ACHN (cell line): ENCODE results near the gene SDC3.
"Not testable (repeated sequence)": the region's sequence is repeated elsewhere in the genome, so short reads cannot be mapped to it uniquely, and the experiment has no call there.

ENCODE experiments used
- DNase-seq: peaks from one replicate; pipeline ENCODE4 v3.0.0-alpha.2; 2015
- in situ Hi-C: cut with HindIII; loops from 2 replicates; pipeline ENCODE4 v1.10.0; 2017; ENCODE audit warnings: low sequenced_read_pairs, low pct_ligation_motif_present, low pct_unique_long_range_greater_than_20kb

SDC3 gene

DNA sequence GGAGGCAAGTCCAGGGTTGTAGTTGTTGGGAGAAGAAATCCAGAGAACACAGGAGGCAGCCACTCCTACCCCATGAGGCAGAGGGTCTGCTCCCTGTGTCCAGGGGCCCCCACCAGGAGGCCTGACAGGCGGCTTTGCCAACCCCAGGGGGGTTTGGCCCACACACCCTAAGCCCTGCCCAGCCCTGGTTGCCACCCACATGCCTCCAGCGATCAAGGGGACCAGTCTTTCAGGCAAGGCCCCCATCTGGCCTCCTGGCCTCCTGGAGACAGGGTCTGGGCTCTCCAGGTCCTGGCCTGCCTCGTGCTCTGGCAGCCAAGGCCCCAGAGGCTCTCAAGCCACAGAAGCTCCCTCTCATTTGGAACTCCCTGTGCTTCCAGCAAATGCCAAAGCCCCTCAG, 38.5 kb downstream of the SDC3 start:
- no peak for DNase-seq
- in situ Hi-C loops: no loop called here

DNA sequence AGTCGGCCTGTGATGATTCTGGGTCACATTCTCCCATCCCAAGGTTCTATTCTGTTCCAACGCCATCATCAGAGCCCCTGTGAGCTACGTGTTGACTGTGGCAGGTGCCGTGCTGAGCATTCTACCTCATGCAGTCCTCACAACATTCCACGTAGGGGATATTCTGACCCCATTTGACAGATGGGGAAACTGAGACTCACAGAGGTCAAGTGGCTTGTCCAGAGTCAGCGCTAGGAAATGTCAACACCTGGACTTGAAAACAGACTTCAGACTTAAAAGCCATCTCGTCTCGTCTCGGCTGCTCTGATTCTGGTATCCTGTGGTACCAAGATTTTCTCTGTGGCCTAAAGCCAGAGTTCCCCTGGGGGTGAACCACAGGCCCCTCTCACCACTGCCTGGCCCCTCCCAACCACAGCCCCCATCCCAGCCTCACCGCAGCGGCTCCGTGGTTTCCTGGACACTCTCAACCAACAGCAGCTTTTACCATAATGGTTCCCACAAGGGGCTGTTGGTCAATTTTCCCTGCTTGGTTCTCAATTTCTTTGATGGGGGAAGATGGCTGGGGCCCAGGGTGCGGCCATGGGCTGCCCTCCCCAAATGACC, 39.6 kb downstream of the SDC3 start:
- DNase-seq: no peak
- in situ Hi-C loops: no loop called here

DNA sequence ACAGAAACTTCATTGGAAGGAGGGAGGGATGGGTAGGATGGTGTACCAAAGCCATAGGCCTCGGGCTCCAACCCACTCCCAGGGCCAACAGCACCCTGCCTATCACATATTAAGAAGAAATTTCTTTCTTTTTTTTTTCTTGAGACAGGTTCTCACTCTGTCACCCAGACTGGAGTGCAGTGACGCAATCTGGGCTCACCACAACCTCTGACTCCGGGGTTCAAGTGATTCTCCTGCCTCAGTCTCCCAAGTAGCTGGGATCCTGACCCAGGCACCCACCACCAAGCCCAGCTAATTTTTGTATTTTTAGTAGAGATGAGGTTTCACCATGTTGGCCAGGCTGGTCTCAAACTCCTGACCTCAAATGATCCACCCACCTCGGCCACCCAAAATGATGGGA, 40.5 kb downstream of the SDC3 start:
- in situ Hi-C loops, DNase-seq: not testable (repeated sequence)

DNA sequence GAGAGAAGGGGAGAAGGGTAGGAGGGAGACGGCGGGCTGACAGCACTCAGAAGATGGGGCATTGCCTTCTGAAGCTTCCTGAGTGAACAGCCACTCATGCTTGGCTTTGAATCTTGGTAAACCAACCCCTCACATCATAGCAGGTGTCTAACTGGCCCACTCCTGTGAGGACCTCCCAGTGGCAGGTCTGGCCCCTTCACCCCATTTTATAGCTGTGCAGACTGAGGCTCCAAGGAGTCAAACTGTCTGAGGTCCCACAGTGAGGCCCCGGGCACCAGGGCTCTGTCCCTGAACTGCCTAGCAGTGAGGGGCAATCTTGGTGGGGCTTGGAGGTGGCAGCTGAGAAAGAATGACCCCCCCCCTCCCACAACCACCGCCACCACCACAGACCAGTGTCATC, 41.0 kb downstream of the SDC3 start:
- in situ Hi-C loops: no loop called here
- no peak for DNase-seq

DNA sequence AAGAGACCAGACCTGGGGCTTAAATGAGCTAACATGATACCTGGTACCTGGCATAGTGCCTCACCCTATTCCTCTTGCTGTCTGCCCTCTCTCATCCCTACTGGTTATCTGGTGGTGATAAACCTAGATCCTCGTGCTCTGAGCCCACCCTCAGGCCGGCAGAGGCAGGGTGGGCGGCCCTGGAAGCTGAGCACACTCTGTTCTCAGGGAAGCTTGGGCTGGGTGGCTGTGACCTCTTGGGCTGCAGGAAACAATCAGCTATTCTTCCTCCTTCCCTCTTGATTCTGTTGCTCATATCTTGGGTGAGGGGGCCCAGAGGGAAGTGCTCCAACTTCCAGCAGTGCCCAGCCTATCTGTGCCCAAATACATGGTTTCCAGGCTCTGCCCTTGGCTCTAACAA, 42.0 kb downstream of the SDC3 start:
- DNase-seq: no peak
- in situ Hi-C loops: no loop called here

DNA sequence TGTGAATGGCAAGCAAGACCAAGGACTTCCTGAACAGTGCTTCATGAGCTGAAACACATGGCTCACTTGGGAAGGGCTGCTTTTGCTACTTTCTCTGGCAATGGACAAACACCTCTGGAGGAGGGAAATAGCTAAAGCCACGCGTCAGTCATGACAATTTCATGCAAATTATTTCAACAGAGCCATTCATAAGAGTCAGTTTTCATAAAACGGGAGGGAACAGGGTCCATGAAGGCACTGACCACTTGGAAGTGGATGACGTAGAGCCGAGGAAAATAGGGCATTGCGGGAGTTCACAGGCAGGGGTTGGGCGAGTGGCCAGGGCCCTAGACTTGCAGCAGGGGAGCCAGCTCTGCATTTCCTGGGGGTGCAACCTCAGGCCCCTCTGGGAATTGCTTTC, 43.9 kb downstream of the SDC3 start:
- in situ Hi-C loops: no loop called here
- no peak for DNase-seq

DNA sequence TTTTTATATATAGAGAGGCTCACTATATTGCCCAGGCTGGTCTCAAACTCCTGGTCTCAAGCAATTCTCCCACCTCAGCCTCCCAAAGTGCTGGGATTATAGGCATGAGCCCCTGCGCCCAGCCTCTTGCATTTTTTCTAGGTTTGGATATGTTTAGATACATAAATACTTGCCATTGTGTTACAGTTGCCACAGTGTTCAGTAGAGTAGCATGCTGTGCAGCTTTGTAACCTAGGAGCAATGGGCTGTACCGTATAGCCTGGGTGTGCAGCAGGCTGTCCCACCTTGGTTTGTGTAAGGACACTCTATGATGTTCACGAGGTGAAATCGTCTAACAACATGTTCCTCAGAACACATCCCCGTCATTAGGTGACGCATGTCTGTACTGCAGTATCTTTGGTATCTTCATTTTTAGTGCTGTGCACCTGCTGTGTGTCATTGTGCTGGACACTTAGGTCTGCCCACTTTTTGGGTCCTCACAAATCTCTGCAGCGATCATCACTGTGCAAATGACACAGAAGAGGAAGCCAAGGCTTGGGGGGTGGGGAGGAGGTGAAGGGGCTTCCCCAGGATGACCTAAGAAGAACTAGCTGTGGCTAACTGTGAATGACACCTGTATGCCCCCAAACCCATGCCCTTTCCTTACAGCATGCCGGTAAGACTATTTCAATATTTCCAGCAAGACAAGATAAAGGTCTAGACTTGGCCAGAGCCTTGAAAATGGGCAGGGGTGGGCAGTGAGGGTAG, 44.5 kb downstream of the SDC3 start:
- no peak for DNase-seq
- in situ Hi-C loops: no loop called here

DNA sequence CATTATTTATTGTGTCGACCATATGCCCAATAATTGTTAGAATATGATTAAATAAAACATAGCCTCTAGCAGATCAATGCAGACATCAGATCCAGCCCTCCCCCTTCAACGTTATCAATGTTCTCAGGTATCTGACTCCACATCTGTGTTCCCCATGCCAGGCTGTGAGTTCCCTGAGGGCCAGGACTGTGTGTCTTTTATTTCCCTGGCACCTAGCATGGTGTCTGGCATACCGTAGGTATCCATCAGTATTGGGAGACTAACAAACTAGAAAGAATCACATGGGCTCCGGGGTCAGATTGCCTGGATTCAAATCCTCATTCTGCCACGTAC, 48.3 kb downstream of the SDC3 start:
- in situ Hi-C loops: no loop called here
- no peak for DNase-seq

DNA sequence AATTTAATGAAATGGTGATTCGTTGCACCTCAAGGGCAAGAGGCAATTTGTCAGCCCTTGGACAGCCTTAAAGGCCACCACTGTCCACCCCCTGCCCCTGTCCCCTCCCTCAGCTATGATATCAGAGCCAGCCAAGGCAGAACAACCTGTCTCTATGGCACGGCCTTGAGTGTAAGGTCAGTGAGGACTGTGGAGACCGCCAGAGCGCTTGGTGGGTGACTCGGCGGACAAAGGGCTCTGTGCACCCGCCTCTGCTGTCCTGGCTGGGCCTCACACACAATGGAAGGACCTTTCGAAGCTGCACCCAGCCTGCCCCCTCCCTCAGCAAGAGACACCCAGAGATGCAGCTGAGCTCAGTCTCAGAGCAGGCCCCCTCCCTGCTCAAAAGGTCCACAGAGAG, 50.6 kb downstream of the SDC3 start:
- no peak for DNase-seq
- in situ Hi-C loops: no loop called here

DNA sequence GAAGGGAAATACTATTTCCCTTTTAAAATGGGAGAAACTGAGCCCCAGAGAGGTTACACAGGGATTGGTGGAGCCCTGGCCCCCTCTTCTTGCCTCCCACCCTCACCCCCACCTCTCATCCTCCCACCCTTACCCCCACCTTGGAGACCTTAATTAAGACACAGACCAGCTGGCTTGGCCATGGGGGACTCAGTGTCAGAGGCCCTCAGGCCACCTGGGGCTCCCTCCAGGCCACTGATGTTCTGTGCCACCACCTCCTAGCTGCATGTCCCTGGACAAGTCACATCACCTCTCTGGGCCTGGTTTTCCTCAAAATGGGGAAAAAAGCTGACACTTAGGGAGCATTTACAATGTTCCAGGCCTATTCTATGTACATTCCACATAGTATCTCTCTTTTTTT, 51.5 kb downstream of the SDC3 start:
- in situ Hi-C loops: no loop called here
- no peak for DNase-seq

DNA sequence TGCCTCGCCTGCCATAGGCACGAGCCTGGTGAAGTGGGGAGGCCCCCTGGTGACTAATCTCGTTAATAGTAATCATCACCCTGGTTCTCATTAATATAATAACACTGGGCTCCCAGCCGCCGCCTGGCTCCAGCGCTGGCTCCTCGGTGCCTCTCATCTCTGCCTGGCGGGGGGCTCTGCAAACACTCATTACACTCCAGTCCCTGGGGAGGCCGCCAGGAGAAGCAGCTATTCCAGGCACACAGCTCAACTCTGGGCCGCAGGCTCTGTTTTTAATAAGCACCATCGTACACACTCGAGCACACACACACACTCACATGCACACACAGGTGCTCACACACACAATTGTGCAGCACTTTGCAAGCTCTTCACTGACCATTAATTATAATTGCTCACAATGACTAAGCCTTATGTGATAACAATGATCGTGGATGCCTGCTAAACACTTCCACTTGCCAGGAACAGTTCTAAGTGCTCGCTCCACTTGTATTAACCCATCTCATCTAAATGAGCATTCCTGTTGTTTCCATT, 52.2 kb downstream of the SDC3 start:
- in situ Hi-C loops: no loop called here
- no peak for DNase-seq

DNA sequence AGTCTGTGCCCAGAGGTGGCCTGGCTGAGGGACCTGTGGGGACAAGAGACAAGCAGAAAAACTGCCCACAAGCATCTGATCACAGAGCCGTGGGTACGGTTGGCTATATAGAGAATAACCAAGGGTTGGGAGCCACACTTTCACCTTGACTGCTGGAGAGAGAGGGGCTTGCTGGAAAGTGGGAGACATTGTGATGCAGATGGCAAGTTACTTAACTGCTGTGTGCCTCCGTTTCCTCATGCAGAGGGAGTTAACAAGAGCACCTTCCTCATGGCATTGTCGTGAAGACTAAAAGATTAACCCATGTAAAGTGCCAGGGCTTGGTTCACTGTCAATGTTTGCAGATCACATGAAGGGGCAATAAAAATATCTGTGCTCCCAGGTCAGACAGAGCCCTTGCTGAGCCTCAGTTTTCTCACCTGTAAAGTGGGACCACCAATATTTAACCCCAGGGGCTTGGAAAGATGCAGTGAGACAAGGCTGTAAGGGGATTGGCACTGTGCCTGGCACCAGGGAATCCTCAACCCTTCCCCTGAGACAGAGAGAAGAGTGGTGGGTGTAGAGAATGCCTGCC, 52.8 kb downstream of the SDC3 start:
- no peak for DNase-seq
- in situ Hi-C loops: no loop called here

DNA sequence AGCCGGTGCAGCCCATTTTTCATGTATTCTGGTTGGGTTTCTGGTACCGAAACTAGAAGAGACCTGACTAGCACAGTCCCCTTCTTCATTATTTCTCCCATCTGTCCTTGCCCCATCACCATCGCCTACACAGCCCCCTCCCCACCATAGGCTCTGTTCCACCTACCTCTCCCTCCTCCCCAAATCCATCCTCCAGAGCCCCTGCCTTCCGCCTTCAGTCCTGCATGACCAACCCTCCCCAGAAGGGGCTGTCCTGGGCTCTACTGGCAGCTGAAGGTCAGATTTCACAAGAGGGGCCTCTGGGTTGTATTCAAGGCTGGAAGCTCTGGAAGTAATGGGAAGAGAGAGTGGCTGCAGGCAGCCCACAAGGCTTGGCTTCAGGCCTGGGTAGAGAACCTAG, 55.2 kb downstream of the SDC3 start:
- in situ Hi-C loops: no loop called here
- DNase-seq: no peak

DNA sequence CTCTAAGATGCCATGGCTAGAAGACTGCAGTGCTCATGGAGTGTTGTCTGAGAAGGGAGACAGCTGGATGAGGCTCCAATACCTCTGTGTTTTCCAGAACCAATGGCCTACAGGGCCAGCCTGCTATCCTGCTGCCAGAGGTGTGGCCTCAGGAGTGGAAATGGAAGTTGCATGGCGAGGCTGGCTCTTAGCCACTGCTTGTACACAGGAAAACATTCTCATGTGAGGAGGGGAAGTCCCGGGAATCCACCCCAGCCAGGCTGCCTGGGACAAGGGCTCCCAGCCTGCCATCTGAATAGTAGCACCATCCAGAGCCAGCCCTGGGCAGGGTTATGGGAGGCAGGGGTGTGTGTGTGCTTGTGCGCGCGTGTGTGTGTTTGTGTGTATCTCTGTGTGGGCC, 56.5 kb downstream of the SDC3 start:
- DNase-seq: peak; percentile 15
- in situ Hi-C loops: no loop called here

DNA sequence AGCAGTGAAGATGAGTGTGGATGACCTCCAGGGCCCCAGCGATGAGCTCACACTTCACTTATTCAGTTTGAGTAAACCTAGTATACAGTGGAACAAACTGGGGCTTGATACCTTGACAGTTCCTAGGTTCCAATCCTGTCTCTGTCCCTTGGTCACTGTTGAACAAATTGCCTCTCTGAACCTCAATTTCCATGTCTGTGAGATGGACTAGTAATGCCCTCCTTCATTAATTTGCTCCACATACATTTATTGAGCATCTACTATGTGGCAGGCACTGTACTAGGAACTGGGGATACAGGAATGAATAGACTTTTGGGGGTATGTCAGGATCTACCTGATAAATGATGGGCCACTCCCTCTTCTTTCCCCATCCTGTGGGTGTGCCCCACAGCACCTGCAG, 57.3 kb downstream of the SDC3 start:
- DNase-seq: no peak
- in situ Hi-C loops: no loop called here

DNA sequence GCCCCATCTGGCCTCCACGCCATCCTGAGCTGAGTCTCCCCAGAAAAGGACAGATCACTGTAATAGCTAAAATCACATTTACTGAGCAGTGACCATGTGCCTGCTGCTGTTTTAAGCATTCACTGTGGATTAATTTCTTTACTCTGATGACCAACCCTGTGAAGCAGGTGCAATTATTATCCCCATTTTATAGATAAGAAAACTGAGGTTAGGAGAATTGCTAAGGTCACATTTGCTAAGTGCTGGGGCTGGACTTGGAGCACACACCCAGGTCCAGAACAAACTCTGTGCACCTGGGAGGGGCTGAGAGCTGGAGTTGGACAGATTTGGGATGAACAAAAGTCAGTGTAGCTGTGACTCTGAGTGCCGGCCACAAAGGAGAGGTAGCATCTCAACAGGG, 58.0 kb downstream of the SDC3 start:
- in situ Hi-C loops: no loop called here
- DNase-seq: no peak

DNA sequence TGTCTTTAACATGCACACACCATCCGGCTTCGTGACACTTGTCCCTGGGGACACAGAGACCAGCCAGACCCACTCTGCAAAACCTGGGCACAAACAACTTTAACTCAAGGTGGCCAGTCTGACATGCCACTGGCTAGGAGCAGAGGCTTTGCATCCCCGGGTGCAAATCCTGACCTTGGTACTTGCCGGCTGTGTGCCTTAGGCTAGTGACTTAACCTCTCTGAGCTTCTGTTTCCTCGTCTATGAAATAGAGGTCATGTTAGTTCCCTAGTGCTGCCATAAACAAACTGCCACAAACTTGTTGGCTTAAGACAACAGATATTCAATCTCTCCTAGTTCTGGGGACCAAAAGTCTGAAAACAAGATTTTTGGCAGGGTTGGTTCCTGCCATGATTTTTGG, 60.4 kb downstream of the SDC3 start:
- no peak for DNase-seq
- in situ Hi-C loops: no loop called here

DNA sequence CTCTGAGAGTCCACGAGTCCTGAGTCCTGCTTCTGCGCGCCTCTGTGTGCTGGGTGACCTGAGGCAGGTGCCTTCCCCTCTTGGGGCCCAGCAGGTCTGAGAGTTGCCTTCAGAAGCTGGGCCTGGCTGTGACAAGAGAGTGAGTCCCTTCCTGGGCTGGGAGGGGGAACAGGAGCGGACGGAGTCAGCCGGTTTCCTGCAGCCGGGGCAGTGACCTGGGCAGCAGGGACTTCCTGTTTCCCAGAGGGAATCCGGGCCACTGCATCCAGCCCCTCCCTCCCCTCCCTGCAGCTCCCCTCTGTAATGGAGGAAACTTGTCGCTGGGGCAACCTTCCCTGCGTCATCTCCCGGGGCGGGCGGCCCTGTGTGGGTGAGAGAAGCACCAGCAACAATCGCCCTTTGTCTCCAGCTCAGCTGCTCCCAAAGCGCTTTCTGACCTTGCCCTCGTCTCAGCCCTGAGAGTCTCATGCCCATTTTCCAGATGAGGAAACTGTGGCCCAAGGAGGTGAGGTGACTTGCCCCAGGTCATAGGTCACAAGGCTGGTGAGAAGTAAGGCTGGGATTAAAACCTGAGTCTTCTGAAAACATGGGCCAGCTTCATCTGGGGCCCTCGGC, 61.1 kb downstream of the SDC3 start:
- no peak for DNase-seq
- in situ Hi-C loops: no loop called here

DNA sequence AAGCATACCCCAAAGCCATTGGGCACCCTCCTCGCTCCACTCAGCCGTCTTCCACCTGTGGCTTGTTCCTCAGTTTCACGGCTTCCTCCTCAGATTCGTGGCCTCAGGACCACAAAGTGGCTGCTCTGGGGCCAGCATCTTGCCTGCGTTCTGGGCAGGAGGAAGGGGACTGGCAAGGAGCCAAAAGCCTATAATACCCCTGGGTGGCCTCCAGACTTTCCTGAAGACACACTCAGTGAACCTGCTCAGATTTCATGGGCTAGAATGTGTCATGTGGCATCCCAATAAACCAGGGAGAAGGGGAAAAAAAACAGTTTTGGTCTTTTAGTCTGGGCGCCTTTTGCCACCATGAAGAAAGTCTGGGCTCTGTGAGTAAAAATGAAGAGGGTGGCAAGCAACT, 62.0 kb downstream of the SDC3 start:
- in situ Hi-C loops: no loop called here
- DNase-seq: no peak

DNA sequence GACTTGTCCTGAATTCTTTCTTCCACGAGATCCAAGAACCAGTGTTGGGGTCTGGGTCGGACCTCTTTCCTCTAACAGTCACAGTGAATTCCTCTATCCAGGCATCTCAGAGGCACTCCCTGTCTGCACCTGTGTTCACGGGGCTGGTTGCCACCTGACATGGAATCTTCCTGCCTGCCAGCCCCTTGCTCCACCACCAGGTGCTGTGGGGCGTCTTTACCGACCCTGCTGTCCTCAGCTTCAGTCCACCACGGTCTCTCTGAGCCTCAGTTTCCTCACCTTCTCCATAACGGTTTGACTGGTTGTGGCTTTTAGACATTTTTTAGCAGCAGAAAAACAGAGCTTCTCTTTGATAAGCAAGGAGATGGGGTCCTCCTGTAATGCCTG, 62.7 kb downstream of the SDC3 start:
- in situ Hi-C loops: no loop called here
- DNase-seq: no peak
